Measurements from ENCODE around the gene SERTAD2. TPM values are rescaled to one million over a fixed set of nuclear protein-coding genes. Genes with fewer than 3 reads are reported as not detected.

The SERTAD2 gene
- polyA plus RNA-seq, 12 donors: 21.8 to 225 (median 26.9) TPM

DNA sequence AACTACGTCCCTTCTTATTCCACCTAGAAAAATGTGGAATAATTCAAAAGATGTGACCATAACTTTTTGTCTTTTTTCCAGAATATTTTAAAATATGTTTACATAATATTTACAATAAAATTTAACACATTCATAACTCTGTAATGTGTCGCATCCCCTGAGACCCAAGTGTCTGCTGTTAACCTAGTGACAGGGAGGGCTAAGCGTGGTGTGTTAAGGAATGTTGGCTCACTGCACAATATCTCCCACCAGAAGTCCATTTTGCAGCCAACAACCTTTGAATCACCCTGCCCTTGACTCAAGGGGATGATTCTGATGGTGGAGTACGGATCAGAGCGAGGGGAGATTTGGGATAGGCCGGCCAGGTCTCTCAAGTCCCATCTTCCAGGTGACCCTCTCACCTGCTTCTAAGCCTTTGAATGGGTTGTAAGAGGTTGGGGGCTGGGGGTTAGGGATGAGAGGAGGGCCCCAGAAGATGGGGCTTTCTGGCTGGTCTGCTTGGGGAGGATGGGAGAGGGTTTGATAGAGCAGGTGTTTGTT is 43.3 kb downstream of the SERTAD2 start:
- DNase-seq: no peak

DNA sequence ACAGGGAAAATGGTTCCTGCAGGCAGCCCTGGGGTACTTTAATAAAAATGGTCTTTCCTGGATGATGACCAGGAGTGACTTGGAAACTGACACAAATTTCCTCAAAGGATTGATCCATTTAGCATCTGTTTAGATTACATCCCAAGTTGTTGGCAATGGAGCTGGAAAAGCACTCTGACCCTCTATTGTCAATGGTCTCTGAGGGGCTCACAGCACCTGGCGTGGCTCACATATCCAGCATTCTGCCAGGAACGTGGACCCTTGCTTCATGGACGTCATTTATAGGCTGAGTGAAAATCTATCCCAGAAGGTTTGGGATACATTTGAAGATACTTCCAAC is 43.8 kb downstream of the SERTAD2 start:
- DNase-seq: no peak

DNA sequence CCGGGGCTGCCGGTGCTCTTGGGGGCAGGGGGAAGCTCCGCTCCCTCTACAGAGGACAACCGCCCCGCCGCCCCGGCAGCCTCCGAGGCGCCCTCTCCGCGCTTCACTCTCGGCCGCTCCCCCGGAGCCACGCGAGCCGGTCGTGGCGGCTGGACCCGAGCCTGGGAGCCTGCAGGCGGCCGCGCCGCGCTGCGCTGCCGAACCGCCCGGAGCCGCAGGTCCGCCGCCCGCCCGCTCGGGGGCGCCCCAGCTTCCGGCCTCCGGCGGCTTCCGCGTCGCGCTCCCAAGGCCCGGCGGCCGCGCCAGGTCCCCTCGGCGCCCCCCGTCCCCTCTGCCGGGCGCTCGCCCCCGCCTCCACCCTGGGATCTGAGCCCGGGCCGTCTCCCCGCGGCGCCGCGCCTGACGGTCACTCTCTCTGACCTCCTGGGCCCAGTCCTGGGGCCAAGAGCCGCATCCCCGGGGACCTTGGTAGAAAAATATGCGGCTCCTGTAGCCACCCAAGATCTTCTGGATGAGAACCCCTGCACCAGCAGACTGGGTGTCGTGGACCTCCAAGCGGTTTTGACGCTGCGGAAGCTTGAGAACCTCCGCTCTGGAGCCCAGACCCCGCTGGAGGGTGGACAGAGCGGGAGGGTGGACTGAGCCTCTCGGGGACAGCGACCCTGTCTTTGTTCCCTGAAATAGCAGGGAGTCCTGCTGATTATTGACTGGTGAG is 44.3 kb downstream of the SERTAD2 start:
- DNase-seq: no peak

DNA sequence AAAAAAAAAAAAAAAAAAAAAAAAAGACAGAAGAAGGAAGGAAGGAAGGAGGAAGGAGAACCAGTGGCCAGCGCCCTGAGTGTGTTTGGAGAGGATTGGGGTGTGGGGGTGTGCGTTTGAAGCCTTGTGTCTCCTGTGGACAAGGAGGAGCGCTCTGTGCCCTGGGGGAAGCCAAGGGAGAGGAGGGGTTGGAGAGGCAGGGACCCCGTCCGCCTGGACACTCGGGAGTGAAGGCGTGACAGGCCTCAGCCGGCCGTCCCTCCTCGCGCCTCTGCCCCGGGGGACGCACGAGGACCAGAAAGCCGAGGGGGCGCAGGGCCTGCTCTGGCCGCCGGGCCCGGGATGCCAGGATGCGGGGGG is 44.9 kb downstream of the SERTAD2 start:
- no peak for DNase-seq

DNA sequence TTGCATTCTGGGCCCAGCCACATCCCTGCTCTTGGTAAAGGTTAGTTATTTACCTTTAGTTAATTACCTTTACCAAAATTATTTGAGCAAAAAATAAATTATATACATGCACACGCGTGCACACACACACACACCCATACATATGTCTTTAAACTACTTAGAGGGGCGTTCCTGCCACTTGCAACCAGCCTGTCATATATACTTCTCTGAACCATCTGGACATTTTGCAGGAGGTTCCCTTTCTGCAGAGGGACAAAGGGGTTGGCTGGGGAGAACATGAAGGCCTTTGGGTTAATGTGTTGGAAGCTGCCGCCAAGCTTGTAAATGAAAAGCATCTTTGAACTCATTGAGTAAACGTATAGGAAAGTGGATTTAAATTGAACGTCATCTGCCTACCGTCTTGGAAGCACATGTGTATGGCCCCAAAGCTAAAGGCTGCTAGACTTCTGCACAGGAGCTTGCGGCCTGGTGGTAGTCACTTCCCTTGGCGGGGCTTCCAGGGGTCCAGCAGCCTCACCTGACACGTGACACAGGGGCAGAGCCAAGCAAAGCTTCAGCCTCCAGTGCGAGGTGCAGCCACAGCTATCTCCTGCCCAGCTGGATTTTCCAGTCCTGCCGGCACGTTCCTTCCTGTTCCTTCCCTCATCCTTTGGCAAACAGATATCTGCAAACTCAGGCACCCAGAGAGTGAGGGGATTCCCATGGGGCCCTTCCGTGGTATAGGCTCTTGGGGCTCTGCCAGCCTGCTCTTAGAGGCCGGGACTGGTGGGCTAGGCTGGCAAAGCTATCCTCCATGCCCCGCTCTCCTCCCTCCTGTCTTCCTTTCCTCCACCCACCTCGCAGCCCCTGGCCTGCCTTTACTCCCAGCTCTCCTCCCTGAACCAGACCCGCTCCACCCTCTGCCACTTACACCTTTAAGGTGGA is 46.1 kb downstream of the SERTAD2 start:
- DNase-seq: no peak

DNA sequence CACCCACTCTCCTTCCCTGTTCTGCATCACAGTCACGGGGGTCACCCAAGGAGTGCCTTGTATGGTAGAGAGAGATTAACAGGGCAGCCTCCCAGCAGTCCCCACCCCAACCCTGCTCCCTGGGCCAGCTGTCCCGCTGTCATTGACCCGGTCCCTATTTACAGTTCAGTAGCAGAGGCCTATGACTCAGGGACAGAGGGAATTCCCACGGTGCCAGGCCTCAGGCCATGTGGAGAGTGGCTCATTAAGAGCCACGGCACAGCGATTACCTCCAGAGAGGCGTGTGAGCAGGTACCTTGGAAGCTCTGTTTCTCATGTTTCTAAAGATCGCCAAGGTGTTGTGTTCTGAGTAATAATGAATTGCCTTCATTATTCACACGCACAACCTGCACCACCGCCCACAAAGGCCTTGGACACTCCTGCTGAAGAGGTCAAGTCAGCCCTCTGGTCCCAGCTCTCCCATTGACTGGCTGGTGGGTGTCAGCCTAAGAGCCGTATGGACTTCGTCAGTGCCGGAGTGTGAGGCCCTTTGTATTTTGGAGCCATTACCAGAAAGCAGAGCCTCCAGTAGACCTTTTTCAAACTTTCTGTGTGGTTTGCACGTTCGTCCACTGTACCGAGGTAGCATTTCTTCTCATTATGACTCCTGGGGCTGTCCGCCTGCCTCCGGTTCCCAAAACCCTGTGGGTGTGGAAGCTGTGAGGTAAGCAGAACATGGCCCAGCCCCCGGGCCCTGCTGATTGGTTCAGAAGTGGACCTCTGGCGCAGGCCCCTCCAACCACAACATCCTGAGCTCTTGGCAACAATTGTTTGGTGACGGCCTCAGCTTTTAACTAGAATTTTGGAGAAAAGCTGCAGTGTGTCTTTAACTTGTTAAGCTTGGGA is 47.0 kb downstream of the SERTAD2 start:
- peak; percentile 92 for DNase-seq

DNA sequence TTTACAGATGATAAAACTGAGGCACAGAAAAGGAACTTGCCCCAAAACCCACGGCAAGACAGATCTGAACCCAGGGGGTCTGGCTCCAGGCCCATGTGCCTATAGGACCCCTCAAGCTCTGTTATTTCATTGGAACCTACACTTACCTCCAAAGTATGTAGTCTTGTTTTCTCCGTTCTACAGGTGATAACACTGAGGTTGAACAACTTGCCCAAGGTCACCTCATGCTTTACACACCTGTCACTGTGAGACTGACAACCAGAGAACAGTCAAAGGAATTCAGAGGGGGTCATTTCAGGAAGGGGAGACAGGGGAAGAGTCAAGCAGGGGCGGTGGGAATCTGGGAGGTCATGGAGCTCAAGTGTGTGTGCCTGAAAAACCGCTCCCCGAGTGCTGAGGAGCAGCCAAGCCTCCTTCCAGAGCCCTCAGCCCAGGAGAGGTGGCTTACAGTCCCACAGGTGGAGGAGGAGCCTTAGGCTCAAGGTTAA is 47.7 kb downstream of the SERTAD2 start:
- DNase-seq: no peak

DNA sequence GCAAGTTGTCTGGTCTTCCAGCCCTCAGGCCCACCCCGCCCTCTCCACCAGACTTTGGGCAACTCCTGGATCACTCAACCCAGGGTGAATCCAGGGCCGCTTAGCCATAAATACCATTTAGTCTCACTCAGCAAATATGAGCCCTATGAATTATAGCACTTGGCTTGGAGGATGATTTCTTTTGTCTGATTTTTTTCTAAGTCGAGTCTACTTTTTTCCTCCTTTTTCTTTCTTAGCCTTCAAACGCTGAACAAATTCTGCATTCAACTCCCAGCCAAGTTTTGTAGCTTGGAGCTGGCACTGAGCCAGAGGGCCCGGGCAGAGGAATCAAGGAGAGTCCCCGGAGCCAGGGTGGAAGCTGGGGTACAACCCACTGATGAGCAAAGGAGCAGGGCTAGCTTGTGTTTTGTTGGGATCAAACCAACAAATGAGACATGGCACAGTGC is 48.7 kb downstream of the SERTAD2 start:
- DNase-seq: no peak

DNA sequence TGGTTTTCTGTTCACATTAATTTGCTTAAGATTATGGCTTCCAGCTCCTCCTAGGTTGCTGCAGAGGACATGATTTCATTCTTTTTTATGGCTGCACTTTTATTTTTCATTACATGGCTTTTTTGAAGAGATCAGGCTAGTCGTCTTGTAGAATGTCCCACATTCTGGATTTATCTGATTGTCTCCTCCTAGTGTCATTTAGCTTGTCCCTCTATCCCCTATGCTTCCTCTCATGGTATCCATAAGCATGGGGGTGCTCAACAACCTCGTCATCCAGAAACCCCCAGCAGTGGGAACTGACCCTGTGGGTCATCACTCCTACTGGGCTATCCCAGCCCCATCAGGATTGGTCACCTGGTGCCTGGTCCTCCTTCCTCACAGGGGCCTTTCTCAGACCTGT is 49.6 kb downstream of the SERTAD2 start:
- DNase-seq: no peak

DNA sequence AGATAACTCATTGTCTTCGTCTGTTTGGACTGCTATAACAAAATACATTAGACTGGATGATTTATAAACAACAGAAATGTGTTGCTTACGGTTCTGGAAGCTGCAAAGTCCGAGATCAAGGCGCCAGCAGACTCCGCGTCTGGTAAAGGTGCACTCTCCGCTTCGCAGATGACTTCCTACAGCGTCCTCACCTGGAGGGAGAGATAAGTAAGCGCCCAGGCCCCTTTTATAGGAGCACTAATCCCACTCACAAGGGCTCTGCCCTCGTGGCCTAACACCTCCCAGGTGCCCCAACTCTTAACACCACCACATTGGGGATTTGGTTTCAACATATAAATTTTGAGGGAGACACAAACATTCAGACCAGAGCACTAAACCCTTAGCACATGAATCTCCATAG is 51.3 kb downstream of the SERTAD2 start:
- no peak for DNase-seq

DNA sequence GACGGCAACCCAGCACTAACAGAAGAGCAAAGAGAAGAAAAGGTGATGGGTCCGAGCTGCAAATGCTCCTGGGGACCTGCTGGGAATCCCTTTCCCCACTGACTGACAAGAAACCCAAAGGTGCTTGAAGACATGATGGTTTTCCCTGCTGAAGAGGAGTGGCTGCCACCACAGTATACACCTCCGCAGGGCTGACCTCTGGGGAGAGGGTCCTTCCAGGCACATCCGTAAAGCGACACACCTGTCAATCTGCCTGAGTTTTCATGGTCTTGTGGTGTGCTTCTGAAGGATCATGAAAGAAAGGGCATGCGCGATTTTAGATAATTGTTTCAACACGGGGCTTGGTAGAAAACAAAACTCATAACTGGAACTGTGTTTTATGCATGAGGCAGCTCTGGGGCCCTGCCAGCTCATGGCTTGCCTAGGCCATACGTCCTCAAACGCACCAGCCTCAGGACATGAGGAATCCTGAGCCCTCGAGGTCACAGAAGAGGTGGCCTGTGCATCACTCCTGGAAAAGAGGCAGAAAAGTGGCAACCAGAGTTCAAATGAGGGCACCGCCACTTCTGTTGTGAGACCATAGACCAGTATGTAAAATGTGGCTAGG is 51.8 kb downstream of the SERTAD2 start:
- no peak for DNase-seq

DNA sequence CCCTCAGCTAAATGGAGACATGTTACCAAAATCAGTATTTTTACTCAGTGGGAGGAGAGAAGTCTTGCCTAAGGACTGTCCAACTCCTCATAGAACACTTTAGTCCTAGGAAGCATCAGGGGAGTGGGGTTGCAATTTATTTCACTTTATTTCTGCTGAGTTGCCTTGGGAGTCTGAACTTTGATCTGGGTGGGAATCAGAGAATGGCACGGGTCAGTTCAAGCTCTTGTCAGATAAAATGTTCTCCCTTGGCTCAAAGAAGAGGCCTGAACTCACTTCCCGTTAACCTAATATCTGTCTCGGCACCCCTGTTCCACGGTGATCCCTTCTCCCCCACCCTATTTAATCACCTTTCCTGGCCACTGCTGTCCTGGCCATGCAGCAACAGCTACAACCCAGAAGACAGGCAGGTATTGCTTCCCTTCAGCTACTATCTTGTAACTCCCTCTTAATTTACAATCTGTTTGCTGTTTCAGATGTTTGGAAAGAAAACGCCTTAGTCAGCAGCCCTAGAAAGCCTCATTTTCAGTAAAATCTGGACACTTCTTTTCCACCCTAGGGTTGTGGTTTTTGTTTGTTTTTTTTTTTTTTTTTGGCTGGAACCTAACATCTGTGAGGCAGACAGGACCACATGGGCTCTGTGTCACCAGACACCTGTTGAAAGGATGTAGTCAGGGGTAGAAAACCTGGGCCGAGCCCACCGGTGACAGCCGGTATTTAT is 52.5 kb downstream of the SERTAD2 start:
- no peak for DNase-seq

DNA sequence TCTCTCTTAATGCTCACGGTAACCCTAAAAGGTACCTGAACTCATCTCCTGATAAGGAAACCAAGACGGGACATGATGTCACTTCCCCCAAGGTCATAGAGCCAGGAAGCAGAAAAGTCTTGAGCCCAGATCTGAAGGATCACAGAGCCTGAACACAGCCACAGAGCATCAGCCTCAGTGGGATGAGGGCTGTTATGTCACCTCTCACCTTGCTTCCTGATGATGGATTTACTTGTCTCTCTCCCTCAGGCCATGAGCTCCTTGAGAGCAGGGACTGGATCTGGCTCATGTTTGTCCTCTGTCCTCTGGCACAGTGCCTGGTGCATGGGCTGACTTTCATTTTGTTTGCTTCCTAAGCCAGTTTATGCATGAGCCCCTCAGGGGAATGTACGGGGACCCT is 54.2 kb downstream of the SERTAD2 start:
- no peak for DNase-seq

DNA sequence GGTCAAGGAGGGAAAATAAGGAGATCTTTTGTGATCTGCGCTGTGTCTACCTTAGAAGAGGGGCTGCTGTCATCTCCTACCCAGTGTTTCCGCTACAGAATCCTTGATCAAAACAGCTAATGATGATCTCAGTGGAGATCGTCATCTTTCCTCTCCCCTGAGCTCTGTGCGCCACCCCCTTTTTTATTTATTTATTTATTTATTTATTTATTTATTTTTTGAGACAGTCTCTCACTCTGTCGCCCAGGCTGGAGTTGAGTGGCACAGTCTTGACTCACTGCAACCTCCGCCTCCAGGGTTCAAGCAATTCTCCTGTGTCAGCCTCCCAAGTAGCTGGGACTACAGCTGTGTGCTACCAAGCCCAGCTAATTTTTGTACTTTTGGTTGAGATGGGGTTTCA is 55.5 kb downstream of the SERTAD2 start:
- DNase-seq: no peak

DNA sequence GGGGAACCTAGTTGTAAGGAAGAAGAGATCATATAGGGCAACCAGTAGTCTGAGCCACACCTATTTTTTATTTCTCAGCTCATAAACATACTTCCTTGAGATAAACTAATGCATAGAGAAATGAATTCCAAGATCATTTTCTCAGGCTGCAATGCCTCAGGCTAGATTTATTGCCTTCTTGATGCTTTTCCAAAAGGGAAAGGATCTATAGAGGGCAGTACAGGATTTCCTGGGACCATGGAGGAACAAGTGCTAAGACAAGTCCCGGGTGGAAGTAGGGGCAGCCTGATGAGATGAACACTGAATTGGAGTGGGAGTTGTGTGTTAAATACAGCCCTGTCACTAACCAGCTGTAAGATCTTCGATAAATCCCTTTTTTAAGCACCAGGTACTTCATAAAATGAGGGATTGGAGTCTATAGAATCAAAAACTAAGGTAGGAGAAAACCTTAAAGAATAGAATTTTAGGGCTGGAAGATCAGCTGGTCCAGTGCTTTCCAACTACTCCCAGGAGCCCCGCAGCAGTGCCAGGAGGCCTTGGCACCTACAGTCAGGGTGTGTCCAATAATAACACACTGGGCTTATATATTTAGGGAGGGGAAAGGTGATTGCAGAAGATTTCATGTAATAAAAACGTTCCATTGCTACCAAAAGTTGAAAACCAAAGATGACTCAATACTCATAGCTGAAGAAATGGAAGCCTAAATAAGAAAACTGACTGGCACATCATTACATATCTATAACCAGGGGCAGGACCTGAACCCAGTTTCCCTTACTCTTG is 58.1 kb downstream of the SERTAD2 start:
- DNase-seq: no peak

DNA sequence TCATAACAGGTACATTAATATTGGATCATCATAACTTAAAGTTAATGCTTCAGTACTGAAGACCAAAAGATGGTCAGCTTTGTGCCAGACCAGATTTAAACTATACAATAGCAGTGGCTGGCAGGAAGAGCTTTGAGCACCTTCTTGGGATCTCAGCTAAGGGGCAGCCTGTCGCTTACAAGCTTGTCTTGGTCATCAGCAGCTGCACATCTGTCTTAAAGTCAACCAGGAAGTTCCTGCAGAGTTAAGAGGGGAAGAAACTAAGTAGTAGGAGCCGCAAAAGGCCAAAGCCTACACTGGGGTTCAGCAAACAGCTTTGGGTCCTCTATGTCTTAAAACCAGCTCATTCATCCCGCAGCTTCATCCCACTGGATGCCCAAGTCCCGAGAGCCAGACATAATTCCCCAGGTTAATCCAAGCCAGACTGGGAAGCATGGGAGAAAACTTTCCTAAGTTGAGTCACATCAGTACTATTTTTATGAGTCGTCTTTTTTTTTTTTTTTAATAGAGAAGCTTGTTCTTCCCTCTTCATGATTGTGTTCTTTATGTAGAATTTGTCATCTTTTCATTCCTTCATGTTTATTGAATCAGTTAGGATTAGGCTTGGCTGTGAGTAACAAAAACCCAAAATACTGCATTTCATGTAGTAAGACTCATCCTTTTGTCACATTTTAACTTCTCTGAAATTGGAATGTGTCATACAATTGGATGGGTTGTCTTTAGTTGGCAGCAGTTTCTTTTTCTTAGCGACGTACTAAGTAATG is 59.3 kb downstream of the SERTAD2 start:
- DNase-seq: no peak

DNA sequence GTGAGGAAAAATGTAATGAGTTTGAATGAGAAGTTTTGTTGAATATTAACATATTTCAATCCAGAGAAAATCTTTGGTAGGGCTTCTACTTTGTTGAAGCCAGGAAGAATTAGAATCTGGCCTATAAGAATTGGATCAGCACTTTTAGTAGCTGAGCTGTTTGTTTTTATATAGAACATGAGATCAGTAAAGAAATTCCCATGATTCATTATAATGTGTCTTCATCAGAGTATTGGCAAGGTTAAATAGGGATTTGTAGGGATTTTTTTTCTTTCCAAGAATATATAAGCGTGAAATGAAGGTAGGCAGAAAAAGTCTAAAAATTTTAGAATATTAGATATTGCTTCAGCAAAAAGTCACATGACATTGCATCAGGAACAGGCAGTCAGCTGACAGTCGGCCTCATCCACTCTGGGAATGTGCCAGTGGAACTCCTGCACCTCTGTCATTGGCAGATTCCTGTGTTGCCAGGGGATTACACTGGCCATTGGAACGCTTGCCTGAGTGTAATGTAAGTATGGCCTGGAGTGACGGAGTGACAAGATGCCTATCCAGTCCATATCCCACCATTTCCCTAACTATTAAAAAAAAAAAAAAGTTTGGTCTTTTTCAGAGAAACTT is 60.6 kb downstream of the SERTAD2 start:
- no peak for DNase-seq

DNA sequence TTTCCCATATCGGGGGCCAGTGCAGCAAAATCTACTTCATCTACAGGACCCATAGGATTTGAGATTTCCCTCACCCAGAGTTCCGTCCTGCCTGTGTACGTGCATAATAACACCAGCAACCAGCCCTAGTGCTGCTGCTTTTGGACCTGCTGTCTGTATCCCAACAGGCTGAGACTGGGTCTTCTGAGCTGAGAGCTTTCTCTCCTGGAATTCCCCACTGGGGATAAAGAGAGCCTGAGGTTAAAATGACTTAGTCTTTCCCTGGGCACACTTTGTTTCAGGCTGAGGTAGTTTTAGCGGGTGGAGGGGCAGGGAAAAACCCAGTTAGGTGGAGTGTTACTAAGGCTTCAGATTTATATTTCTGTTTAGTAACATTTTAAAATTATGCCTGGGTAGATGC is 62.5 kb downstream of the SERTAD2 start:
- DNase-seq: no peak

DNA sequence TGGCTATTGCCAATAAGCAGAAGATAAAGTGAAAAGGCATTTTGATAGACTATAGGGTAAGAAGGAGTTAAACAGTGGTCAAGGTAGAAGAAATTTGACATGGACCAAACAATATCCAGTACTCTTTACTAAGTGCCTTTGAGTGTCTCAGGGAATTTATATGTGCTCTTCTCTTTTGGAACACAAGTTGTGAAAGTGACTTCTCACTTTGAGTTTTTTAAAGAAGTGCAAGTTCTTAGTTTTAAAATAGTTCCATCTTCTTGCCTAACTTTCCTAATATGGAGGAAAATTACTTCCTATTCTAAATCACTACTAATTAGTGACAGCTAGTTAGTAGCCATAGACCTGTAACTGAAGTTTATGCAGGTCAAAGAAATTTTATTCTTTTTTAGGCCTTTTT is 66.2 kb downstream of the SERTAD2 start:
- DNase-seq: no peak
